ENCODE measurements around the gene ST8SIA4.

Gene ST8SIA4

DNA sequence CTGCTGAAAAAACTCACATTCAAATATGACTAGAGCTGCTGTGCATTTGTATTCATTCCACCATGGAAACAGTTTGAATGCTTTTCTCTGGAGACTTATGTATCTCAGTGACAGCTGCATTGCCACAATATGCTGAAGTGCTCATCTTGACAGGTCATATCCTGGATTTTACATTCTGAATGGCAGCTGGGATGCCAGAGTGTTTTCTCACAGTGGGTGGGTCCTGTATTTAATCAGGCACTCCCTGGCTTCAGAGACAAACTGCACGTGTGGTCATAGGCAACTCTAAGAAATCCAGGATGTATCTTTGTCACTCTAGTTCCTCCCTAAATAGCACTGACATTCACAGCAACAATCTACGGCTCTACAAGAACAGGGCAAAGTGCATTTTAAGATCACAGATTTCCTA lies 75.6 kb downstream of the ST8SIA4 start:
- Histone ChIP-seq H3K27me3 (replicated peaks; ENCODE audit: control insufficient read depth, insufficient read depth, low read length) (no peaks in the 10 kb centered on the region), H3K4me3 (ENCODE audit: low read length) (peak overlapping the region; percentile 11), H3K36me3 (ENCODE audit: control insufficient read depth, insufficient read depth, low read length, severe bottlenecking) (no peaks in the 10 kb centered on the region), H3K9me3 (ENCODE audit: control insufficient read depth, low read length) (no peaks in the 10 kb centered on the region), H3K4me1 (ENCODE audit: control insufficient read depth, insufficient read depth, low read length) (peaks cover 15% of the 10 kb centered on the region), H3K9ac (ENCODE audit: low read length) (no peak overlapping the region)
- DNase-seq (ENCODE audit: low read depth), result no peak

GRCh38 chr5:100826133-100826532 lies 76.9 kb downstream of the ST8SIA4 start:
- Histone ChIP-seq H3K4me1 (ENCODE audit: control insufficient read depth, insufficient read depth, low read length) (peaks cover 15% of the 10 kb centered on the region), H3K36me3 (ENCODE audit: control insufficient read depth, insufficient read depth, low read length, severe bottlenecking) (no peaks in the 10 kb centered on the region), H3K9ac (ENCODE audit: low read length) (no peak overlapping the region), H3K27me3 (replicated peaks; ENCODE audit: control insufficient read depth, insufficient read depth, low read length) (no peaks in the 10 kb centered on the region), H3K4me3 (ENCODE audit: low read length) (no peak overlapping the region), H3K9me3 (ENCODE audit: control insufficient read depth, low read length) (no peaks in the 10 kb centered on the region)
- no peak for DNase-seq (ENCODE audit: low read depth)

GRCh38 chr5:100824635-100825034 lies 78.4 kb downstream of the ST8SIA4 start:
- Histone ChIP-seq H3K27me3 (replicated peaks; ENCODE audit: control insufficient read depth, insufficient read depth, low read length) (no peaks in the 10 kb centered on the region), H3K9me3 (ENCODE audit: control insufficient read depth, low read length) (no peaks in the 10 kb centered on the region), H3K4me1 (ENCODE audit: control insufficient read depth, insufficient read depth, low read length) (peaks cover 15% of the 10 kb centered on the region), H3K4me3 (ENCODE audit: low read length) (no peak overlapping the region), H3K36me3 (ENCODE audit: control insufficient read depth, insufficient read depth, low read length, severe bottlenecking) (no peaks in the 10 kb centered on the region), H3K9ac (ENCODE audit: low read length) (no peak overlapping the region)
- no peak for DNase-seq (ENCODE audit: low read depth)

- Histone ChIP-seq H3K9ac (ENCODE audit: low read length) (no peak overlapping the region), H3K4me1 (ENCODE audit: control insufficient read depth, insufficient read depth, low read length) (peaks cover 15% of the 10 kb centered on the region), H3K9me3 (ENCODE audit: control insufficient read depth, low read length) (no peaks in the 10 kb centered on the region), H3K27me3 (replicated peaks; ENCODE audit: control insufficient read depth, insufficient read depth, low read length) (no peaks in the 10 kb centered on the region), H3K4me3 (ENCODE audit: low read length) (no peak overlapping the region), H3K36me3 (ENCODE audit: control insufficient read depth, insufficient read depth, low read length, severe bottlenecking) (no peaks in the 10 kb centered on the region)
- no peak for DNase-seq (ENCODE audit: low read depth)
Observed at GRCh38 chr5:100823812-100824211, 79.3 kb downstream of the ST8SIA4 start.

- no peaks in the 10 kb centered on the region for H3K4me1 ChIP-seq (ENCODE audit: control insufficient read depth, insufficient read depth, low read length)
- H3K9me3 ChIP-seq (ENCODE audit: control insufficient read depth, low read length), result no peaks in the 10 kb centered on the region
- no peak overlapping the region for H3K4me3 ChIP-seq (ENCODE audit: low read length)
- DNase-seq (ENCODE audit: low read depth), result no peak
- H3K9ac ChIP-seq (ENCODE audit: low read length), result no peak overlapping the region
- no peaks in the 10 kb centered on the region for H3K36me3 ChIP-seq (ENCODE audit: control insufficient read depth, insufficient read depth, low read length, severe bottlenecking)
- H3K27me3 ChIP-seq (replicated peaks; ENCODE audit: control insufficient read depth, insufficient read depth, low read length), result no peaks in the 10 kb centered on the region
Observed at GRCh38 chr5:100821751-100822150, 81.3 kb downstream of the ST8SIA4 start.

GRCh38 chr5:100818340-100818739 lies 84.7 kb downstream of the ST8SIA4 start:
- Histone ChIP-seq H3K9me3 (ENCODE audit: control insufficient read depth, low read length) (no peaks in the 10 kb centered on the region), H3K4me3 (ENCODE audit: low read length) (no peak overlapping the region), H3K36me3 (ENCODE audit: control insufficient read depth, insufficient read depth, low read length, severe bottlenecking) (no peaks in the 10 kb centered on the region), H3K9ac (ENCODE audit: low read length) (no peak overlapping the region), H3K4me1 (ENCODE audit: control insufficient read depth, insufficient read depth, low read length) (no peaks in the 10 kb centered on the region), H3K27me3 (replicated peaks; ENCODE audit: control insufficient read depth, insufficient read depth, low read length) (no peaks in the 10 kb centered on the region)
- no peak for DNase-seq (ENCODE audit: low read depth)

GRCh38 chr5:100803397-100803796 lies 99.7 kb downstream of the ST8SIA4 start:
- peaks cover 3% of the 10 kb centered on the region for H3K4me1 ChIP-seq (ENCODE audit: control insufficient read depth, insufficient read depth, low read length)
- DNase-seq (ENCODE audit: low read depth), result peak; percentile 56
- H3K36me3 ChIP-seq (ENCODE audit: control insufficient read depth, insufficient read depth, low read length, severe bottlenecking), result no peaks in the 10 kb centered on the region
- H3K9ac ChIP-seq (ENCODE audit: low read length), result no peak overlapping the region
- no peak overlapping the region for H3K4me3 ChIP-seq (ENCODE audit: low read length)
- no peaks in the 10 kb centered on the region for H3K27me3 ChIP-seq (replicated peaks; ENCODE audit: control insufficient read depth, insufficient read depth, low read length)
- H3K9me3 ChIP-seq (ENCODE audit: control insufficient read depth, low read length), result no peaks in the 10 kb centered on the region

- no peaks in the 10 kb centered on the region for H3K36me3 ChIP-seq (ENCODE audit: control insufficient read depth, insufficient read depth, low read length, severe bottlenecking)
- peaks cover 3% of the 10 kb centered on the region for H3K4me1 ChIP-seq (ENCODE audit: control insufficient read depth, insufficient read depth, low read length)
- no peaks in the 10 kb centered on the region for H3K27me3 ChIP-seq (replicated peaks; ENCODE audit: control insufficient read depth, insufficient read depth, low read length)
- H3K9ac ChIP-seq (ENCODE audit: low read length), result no peak overlapping the region
- H3K4me3 ChIP-seq (ENCODE audit: low read length), result no peak overlapping the region
- H3K9me3 ChIP-seq (ENCODE audit: control insufficient read depth, low read length), result no peaks in the 10 kb centered on the region
- DNase-seq (ENCODE audit: low read depth), result no peak
Observed at GRCh38 chr5:100802208-100802607, 100.9 kb downstream of the ST8SIA4 start.

DNA sequence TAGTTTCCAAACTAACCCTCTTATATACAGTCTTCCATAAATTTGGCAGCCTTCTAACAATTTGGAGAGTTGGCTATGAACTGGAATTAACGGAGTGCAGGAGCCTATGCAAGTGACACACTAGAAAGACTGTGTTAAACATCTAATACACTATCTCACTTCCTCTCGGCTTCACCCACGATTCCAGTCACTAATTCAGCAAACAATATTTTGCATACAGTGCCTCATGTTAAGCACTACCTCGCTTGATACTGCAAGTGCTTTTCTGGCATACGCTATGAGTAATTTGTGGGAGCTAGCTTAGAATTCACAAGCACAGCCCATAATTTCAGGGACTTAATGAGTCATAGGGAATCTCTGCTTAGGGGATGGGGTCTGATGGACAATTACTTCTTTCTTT lies 102.5 kb downstream of the ST8SIA4 start:
- Histone ChIP-seq H3K36me3 (ENCODE audit: control insufficient read depth, insufficient read depth, low read length, severe bottlenecking) (no peaks in the 10 kb centered on the region), H3K4me1 (ENCODE audit: control insufficient read depth, insufficient read depth, low read length) (peaks cover 3% of the 10 kb centered on the region), H3K4me3 (ENCODE audit: low read length) (no peak overlapping the region), H3K9me3 (ENCODE audit: control insufficient read depth, low read length) (no peaks in the 10 kb centered on the region), H3K27me3 (replicated peaks; ENCODE audit: control insufficient read depth, insufficient read depth, low read length) (no peaks in the 10 kb centered on the region), H3K9ac (ENCODE audit: low read length) (no peak overlapping the region)
- DNase-seq (ENCODE audit: low read depth), result no peak

GRCh38 chr5:100799166-100799565 lies 103.9 kb downstream of the ST8SIA4 start:
- peaks cover 6% of the 10 kb centered on the region for H3K9me3 ChIP-seq (ENCODE audit: control insufficient read depth, low read length)
- no peaks in the 10 kb centered on the region for H3K27me3 ChIP-seq (replicated peaks; ENCODE audit: control insufficient read depth, insufficient read depth, low read length)
- H3K4me3 ChIP-seq (ENCODE audit: low read length), result no peak overlapping the region
- DNase-seq (ENCODE audit: low read depth), result no peak
- no peaks in the 10 kb centered on the region for H3K36me3 ChIP-seq (ENCODE audit: control insufficient read depth, insufficient read depth, low read length, severe bottlenecking)
- H3K4me1 ChIP-seq (ENCODE audit: control insufficient read depth, insufficient read depth, low read length), result peaks cover 3% of the 10 kb centered on the region
- no peak overlapping the region for H3K9ac ChIP-seq (ENCODE audit: low read length)

- Histone ChIP-seq H3K36me3 (ENCODE audit: control insufficient read depth, insufficient read depth, low read length, severe bottlenecking) (no peaks in the 10 kb centered on the region), H3K27me3 (replicated peaks; ENCODE audit: control insufficient read depth, insufficient read depth, low read length) (no peaks in the 10 kb centered on the region), H3K4me1 (ENCODE audit: control insufficient read depth, insufficient read depth, low read length) (no peaks in the 10 kb centered on the region), H3K4me3 (ENCODE audit: low read length) (no peak overlapping the region), H3K9me3 (ENCODE audit: control insufficient read depth, low read length) (peaks cover 6% of the 10 kb centered on the region), H3K9ac (ENCODE audit: low read length) (no peak overlapping the region)
- peak; percentile 53 for DNase-seq (ENCODE audit: low read depth)
Observed at GRCh38 chr5:100797861-100798260, 105.2 kb downstream of the ST8SIA4 start.

DNA sequence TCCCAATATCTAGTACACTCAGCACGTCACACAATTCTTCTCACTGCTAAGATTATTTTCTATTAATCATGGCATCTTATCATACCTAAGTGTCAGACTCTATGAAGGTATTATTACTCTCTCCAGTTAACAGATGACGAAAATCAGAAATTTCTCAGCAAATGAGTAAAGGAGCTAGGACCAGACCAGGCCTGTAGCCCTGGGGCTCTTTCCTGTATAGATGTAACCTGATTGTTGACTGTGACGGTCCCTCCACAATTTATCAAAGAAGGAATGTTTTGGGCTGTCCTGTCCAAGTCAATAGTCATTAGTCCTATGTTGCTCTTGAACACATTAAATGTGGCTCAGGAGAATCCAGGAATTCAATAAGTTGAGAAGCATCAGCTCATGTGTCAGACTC lies 106.2 kb downstream of the ST8SIA4 start:
- no peak overlapping the region for H3K9ac ChIP-seq (ENCODE audit: low read length)
- no peaks in the 10 kb centered on the region for H3K27me3 ChIP-seq (replicated peaks; ENCODE audit: control insufficient read depth, insufficient read depth, low read length)

More for the DNA sequence above, 106.2 kb downstream of the ST8SIA4 start:
- DNase-seq (ENCODE audit: low read depth), result no peak
- no peaks in the 10 kb centered on the region for H3K4me1 ChIP-seq (ENCODE audit: control insufficient read depth, insufficient read depth, low read length)
- H3K36me3 ChIP-seq (ENCODE audit: control insufficient read depth, insufficient read depth, low read length, severe bottlenecking), result no peaks in the 10 kb centered on the region
- peaks cover 6% of the 10 kb centered on the region for H3K9me3 ChIP-seq (ENCODE audit: control insufficient read depth, low read length)
- no peak overlapping the region for H3K4me3 ChIP-seq (ENCODE audit: low read length)
